ENCODE results near the gene IQGAP3. TPM values are rescaled to one million over a fixed set of nuclear protein-coding genes. Genes with fewer than 3 reads are reported as not detected.

Gene IQGAP3
- total RNA-seq, 1 experiment from 2014 or later: 25.6 TPM

DNA sequence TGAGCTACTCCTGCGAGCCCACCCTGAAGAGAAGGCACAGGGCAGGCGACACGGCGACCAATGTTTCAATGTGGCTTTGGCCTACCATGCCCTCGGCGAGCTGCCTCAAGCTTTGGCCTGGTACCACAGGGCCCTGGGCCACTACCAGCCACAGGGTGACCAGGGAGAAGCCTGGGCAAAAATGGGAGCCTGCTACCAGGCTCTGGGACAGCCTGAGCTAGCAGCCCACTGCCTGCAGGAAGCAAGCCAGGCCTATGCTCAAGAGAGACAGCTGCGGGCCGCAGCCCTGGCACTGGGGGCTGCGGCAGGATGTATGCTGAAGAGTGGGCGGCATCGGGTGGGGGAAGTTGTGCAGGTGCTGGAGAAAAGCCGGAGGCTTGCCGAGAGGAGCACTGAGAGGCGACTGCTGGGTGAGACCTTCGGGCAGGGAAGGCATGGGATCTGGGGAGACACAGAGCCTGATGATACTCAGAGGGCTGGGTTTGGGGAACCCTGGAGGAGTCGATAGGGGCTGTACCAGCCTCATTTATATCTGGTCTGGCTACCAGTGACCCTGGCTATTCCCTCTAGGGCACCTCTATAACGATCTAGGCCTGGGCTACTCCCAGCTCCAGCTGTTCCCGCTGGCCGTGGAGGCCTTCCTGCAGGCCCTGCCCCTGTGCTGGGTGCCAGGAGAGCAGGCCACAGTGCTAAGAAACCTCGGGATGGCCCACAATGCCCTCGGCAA is 9.5 kb upstream of the IQGAP3 start:
- DNase-seq (ENCODE audit: low read depth, low spot score): no peak

DNA sequence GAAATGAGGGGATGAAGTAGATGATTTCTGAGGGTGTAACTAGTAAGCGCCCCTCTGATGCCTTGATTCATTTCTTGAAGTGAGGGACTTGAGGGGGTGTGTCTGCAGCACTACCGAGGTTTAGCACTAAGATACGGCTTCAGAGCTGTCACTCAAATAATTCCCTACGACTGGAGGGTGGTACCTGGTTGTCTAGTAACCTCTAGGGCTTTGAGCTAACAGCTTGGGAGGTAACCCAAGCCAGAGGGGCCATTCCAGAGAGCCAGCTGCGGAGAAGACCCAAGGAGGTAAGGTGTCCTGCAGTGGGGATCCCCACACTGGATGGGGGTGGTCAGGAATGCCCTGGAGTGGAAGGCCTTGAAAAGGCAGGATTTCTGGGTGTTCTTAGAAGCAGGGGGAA is 7.1 kb upstream of the IQGAP3 start, which contains the start of gene TTC24:
Gene TTC24 (plus strand): TSS at position 252 of the 400 bp plus-strand sequence. CDS start 1,642 bp downstream, outside the sequence.
- ATAC-seq: no peak
- Histone ChIP-seq H3K9me3 (ENCODE audit: control insufficient read depth, insufficient read depth, low read depth, low read length) (no peaks in the 10 kb centered on the region), H3K27ac (ENCODE audit: low read length) (no peak within 1 kb of the TSS), H3K36me3 (ENCODE audit: control insufficient read depth, insufficient read depth, low read length) (no peaks in the 10 kb centered on the region), H3K27me3 (ENCODE audit: control insufficient read depth, insufficient read depth, low read length) (no peaks in the 10 kb centered on the region), H3K4me1 (ENCODE audit: control insufficient read depth, insufficient read depth, low read length) (no peaks in the 10 kb centered on the region), H3K4me3 (ENCODE audit: low read depth in 2 of 2, low read length in 2 of 2) (no peak within 1 kb of the TSS)
- POLR2A ChIA-PET: no interaction called here
- no peak for DNase-seq (ENCODE audit: low read depth, low spot score)
- CTCF ChIA-PET: interaction anchor here (0.6 to 1.6 kb wide), 4 partner anchors 29 to 97 kb away, joined by 3 to 10 read pairs (median 6); no protein-coding TSS in a partner anchor
- TF ChIP-seq TCF7L2 (IDR thresholded peaks at IDR 0.05; ENCODE audit: low read depth, low read length) (no peak), POLR2AphosphoS5 (IDR thresholded peaks at IDR 0.05; ENCODE audit: low read depth, low read length) (no peak)
- TF ChIP-seq, protein P1, sequence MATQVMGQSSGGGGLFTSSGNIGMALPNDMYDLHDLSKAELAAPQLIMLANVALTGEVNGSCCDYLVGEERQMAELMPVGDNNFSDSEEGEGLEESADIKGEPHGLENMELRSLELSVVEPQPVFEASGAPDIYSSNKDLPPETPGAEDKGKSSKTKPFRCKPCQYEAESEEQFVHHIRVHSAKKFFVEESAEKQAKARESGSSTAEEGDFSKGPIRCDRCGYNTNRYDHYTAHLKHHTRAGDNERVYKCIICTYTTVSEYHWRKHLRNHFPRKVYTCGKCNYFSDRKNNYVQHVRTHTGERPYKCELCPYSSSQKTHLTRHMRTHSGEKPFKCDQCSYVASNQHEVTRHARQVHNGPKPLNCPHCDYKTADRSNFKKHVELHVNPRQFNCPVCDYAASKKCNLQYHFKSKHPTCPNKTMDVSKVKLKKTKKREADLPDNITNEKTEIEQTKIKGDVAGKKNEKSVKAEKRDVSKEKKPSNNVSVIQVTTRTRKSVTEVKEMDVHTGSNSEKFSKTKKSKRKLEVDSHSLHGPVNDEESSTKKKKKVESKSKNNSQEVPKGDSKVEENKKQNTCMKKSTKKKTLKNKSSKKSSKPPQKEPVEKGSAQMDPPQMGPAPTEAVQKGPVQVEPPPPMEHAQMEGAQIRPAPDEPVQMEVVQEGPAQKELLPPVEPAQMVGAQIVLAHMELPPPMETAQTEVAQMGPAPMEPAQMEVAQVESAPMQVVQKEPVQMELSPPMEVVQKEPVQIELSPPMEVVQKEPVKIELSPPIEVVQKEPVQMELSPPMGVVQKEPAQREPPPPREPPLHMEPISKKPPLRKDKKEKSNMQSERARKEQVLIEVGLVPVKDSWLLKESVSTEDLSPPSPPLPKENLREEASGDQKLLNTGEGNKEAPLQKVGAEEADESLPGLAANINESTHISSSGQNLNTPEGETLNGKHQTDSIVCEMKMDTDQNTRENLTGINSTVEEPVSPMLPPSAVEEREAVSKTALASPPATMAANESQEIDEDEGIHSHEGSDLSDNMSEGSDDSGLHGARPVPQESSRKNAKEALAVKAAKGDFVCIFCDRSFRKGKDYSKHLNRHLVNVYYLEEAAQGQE (IDR thresholded peaks at IDR 0.05; ENCODE audit: insufficient read depth in 1 of 2, low read depth in 2 of 2, low read length in 1 of 2): no peak
- TF ChIP-seq, protein P2, sequence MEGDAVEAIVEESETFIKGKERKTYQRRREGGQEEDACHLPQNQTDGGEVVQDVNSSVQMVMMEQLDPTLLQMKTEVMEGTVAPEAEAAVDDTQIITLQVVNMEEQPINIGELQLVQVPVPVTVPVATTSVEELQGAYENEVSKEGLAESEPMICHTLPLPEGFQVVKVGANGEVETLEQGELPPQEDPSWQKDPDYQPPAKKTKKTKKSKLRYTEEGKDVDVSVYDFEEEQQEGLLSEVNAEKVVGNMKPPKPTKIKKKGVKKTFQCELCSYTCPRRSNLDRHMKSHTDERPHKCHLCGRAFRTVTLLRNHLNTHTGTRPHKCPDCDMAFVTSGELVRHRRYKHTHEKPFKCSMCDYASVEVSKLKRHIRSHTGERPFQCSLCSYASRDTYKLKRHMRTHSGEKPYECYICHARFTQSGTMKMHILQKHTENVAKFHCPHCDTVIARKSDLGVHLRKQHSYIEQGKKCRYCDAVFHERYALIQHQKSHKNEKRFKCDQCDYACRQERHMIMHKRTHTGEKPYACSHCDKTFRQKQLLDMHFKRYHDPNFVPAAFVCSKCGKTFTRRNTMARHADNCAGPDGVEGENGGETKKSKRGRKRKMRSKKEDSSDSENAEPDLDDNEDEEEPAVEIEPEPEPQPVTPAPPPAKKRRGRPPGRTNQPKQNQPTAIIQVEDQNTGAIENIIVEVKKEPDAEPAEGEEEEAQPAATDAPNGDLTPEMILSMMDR (IDR thresholded peaks at IDR 0.05): no peak
- BruUV-seq (replicated peaks): no TSS peak
- intact Hi-C loops (cut with micrococcal nuclease; ENCODE audit: unreplicated experiment): no loop called here
- in situ Hi-C loops (cut with HindIII; ENCODE audit: low pct_unique_long_range_greater_than_20kb, low sequenced_read_pairs): no loop called here

More for the DNA sequence above, 9.5 kb upstream of the IQGAP3 start:
- Histone ChIP-seq H3K36me3 (ENCODE audit: control insufficient read depth, insufficient read depth, low read length) (no peaks in the 10 kb centered on the region), H3K27ac (ENCODE audit: low read length) (no peak overlapping the region), H3K4me1 (ENCODE audit: control insufficient read depth, insufficient read depth, low read length) (peaks cover 8% of the 10 kb centered on the region; the same call in 1 of the 2 replicates), H3K4me3 (ENCODE audit: low read depth in 2 of 2, low read length in 2 of 2) (no peak overlapping the region), H3K27me3 (ENCODE audit: control insufficient read depth, insufficient read depth, low read length) (no peaks in the 10 kb centered on the region), H3K9me3 (ENCODE audit: control insufficient read depth, insufficient read depth, low read depth, low read length) (no peaks in the 10 kb centered on the region)
- BruUV-seq (replicated peaks): no TSS peak
- ChIA-PET CTCF (interaction anchor here (0.6 kb wide), 1 partner anchor 77 kb away, joined by 4 read pairs; no protein-coding TSS in a partner anchor), POLR2A (no interaction called here)
- in situ Hi-C loops (cut with HindIII; ENCODE audit: low pct_unique_long_range_greater_than_20kb, low sequenced_read_pairs) (no loop called here), intact Hi-C loops (cut with micrococcal nuclease; ENCODE audit: unreplicated experiment) (no loop called here)
- no peak for TF ChIP-seq TCF7L2 (IDR thresholded peaks at IDR 0.05; ENCODE audit: low read depth, low read length)
- TF ChIP-seq POLR2AphosphoS5 (IDR thresholded peaks at IDR 0.05; ENCODE audit: low read depth, low read length): no peak
- TF ChIP-seq, protein P2 (IDR thresholded peaks at IDR 0.05): no peak
- TF ChIP-seq SIN3A (IDR thresholded peaks at IDR 0.05; ENCODE audit: borderline replicate concordance, insufficient read depth, low read depth, low read length): no peak
- ATAC-seq: no peak
